HG02885 (cell line): ENCODE results near the gene CACTIN.
"Not testable (repeated sequence)": the region's sequence is repeated elsewhere in the genome, so short reads cannot be mapped to it uniquely, and the experiment has no call there.

ENCODE experiments used
- ATAC-seq: cut with Tn5 transposase; IDR thresholded peaks from one replicate; pipeline ENCODE4 v1.9.1; 2021; ENCODE audit warnings: mild to moderate bottlenecking; ENCODE audit not compliant: unreplicated experiment, poor library complexity

Gene CACTIN

DNA sequence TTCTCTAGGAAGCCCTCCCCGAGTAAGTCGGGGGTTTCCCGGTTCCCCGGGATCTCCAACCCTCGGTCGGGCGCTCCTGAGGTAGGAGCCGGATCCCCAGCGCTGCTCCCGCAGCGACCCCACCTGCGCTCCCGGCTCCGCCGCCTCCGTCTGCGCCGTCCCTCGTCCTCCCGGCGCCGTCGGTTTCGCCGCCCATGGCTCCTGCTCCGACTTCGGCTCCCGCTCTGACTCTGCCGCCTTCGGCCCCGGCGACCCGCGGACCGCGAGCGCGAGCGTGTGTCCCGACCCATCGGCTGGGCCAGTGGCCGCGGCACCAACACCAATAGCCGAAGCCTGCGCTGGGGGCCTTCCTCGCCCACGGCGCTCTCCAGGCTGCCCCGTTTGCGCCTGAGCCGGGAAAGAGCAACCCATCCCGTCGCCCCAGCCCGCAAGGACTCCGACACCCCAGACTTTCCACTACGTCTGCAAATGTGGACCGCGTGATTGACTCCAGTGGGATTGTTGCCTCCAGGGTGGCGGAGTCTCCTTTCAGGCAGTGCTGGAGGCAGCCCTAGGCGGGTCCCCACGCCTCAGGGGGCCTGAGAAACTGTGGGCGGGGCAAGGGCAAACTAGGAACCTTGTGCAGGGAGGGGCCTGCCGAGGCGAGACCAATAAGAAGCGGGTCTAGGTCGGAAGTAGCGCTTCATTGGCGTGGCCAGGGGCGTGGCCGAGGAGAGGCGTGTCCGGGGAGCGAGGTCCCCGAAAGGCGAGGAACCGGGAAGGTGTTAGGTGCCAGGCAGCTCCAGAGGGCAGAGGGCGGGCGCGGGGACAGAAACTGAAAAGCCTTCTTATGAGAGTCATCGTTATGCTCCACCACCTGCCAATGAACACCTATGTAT lies at the start of gene CACTIN:
CACTIN (minus strand) TSS at position 318 of the 878 bp plus-strand sequence; CDS start at position 290, 28 bp downstream.
- ATAC-seq: peak; percentile 93

- ATAC-seq: no peak
These were observed 48.4 kb upstream of the CACTIN start for GRCh38 chr19:3674784-3675543.

- no peak for ATAC-seq
These were observed 47.2 kb upstream of the CACTIN start for GRCh38 chr19:3673506-3674439.

- no peak for ATAC-seq
These were observed 46.4 kb upstream of the CACTIN start for GRCh38 chr19:3672993-3673392.

DNA sequence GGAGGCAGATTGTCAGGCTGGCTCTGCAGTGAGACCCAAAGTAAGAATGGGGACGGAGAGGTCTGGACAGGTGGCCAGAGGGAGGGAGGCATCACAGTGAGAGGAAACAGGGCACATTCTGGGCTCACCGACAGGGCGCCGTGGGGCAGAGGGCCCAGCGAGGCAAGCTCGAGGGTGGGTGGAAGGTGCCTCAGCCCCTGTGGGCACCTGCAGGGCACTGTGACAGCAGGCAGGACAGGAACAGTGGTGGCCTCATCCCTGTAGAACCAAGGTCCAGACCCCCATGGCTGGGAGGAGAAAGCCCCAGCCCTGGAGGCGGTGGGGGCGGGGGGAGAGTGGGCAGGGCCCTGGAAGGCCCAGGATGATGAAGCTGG lies 46.0 kb upstream of the CACTIN start:
- ATAC-seq: no peak

- ATAC-seq: no peak
These were observed 45.3 kb upstream of the CACTIN start for GRCh38 chr19:3671680-3672574.

DNA sequence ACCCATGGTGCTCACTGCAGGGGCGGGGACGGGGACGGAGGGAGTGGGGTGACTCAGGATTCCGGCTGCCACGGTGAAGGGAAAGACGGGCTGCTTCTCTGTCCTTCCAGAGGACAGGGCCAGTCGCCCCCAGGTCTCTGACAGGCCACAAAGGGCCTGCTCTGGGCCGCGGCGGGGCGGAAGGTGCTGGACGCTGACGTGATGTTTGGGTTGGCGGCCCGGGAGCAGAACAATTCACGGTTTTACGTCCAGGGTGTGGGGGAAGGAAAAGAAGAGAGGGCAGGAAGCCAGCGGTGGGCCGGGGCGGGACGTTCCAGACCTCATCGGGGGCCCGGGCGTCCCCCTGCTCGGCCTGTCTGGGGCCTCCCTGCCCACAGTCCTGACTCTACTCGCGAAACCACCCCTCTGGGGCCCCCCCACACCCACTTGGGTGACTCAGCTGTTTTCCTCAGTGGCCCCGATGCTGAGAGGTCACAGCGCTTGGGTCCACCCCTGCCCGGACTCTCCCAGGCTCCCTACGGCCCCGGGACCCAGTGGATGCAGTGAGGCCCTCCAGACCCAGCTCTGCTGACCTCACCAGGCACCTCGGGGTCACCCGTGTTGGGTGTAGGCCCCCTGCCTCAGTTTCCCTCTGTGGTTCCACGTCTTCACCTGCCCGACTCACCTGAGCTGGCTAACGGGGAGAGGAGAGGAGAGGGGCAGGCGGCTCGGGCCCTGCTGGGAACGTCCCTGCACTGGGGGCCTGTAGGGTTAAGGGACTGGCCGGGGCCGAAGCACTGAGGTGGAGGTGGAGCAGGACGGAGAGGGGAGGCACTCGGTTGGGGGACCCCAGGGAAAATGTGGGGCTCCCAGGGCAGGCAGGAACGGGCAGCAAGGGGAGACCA lies 44.4 kb upstream of the CACTIN start:
- no peak for ATAC-seq

DNA sequence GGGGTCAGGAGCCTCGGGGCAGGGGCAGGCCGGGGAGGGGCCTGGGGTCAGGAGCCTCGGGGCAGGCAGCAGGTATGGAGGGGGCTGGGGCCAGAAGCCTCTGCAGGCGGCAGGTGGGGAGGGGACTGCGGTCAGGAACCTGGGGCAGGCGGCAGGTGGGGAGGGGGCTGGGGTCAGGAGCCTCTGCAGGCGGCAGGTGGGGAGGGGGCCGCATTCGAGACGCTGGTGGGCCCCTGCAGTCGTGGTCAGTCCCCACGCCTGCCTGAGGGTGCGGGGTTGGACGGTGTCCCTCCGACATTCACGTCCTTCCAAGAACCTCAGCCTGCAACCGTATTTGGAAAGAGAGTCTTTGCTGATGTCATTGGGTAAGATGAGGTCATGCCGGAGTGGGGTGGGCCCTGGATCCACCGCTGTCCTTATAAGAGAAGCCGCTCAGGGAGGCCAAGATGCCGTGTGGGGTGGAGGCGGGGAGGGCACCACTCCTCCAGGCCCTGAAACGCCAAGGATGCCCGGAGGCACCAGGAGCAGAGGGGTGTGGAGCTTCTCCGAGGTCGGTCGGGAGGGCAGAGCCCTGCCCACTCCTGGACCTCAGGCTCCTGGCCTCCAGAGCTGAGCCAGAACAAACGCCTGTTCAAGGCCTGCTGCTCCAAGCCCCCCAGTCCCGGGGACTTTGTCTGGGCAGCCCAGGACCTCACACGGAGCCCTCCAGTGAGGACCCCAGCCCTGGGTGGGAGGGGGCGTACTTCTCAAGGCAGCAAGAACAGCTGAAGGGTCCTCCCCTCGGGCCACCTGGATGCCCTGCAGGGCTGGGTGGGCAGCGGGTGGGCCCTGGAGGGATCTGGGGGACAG lies 43.6 kb upstream of the CACTIN start:
- ATAC-seq: no peak

DNA sequence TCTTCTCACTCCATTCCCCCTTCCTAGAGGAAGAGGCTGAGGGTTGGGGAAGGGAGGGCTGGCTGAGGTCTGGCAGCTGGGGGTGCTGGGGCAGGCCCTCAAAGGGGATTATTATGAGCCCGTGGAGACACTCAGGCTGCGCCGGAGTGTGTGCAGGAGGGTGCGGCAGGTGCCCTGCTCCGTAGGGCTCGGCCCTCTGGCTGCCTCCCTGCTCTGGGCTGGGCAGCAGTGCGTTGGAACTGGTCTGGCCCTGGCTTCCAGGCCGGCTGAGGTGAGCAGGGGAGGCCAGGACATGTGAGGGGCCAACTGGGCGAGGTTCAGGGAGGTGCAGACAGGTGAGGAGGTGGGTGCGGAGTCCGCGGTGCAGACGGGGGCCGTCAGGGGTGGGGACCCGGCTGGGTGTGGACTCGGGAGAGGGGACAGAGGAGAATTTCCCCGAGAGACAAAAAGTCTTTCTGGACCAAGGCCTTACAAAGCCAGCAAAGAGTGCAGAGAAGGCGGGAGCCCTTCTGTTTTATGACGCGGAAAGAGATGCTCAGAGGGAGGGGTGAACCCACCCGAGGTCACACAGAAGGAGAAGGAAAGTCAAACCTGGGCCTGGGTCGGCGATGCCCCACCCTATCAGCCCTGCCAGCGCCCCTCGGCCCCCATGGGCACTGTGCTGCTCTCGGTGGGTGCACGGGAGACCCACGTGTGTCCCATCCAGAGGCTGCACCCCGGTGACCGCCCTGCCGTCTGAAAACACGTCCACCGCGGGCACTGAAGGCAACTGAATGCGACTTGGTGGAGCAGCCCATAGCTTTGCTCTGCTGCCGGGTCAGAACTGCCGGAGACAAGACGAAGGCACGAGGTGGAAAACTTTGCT lies 42.7 kb upstream of the CACTIN start:
- no peak for ATAC-seq

- no peak for ATAC-seq
These were observed 41.9 kb upstream of the CACTIN start for GRCh38 chr19:3668331-3669081.

- ATAC-seq: no peak
These were observed 41.2 kb upstream of the CACTIN start for GRCh38 chr19:3667766-3668165.

DNA sequence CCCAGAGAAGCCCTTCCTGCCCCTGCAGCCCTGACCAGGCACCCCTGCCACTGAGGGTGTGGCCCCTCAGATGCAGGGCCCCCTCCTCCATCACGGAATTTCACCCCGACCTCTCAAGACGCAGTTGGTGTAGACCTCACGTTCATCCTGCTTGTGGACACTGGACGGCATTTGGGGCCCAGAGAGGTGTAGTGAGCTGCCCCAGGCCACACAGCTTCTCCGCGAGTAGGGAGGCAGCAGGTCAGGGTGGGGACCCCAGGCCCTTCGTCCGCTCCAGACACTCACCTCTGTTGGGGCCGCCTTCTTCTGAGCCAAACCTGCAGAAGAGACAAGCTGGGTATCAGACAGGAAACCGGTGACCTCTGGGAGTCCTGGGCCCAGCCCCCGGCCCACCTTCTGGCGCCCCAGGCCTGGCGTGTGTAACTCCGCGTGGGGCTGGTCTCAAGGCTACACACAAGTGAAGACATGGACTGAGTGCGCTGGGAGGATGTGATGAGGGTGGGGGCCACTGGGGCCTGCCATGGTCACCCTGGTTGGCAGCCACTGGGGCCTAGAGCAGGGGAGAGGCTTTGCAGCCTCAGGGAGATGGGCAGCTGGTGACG lies 40.5 kb upstream of the CACTIN start:
- no peak for ATAC-seq

DNA sequence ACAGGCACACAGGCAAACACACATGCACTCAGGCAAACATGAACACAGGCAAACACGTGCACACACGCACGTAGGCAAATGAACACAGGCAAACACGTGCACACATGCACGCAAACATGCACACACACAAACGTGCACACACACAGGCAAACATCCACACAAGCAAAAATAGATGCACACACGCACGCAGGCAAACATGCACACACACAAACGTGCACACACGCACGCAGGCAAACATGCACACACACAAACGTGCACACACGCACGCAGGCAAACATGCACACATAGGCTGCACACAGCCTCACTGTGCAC lies 39.9 kb upstream of the CACTIN start:
- not testable (repeated sequence) for ATAC-seq

DNA sequence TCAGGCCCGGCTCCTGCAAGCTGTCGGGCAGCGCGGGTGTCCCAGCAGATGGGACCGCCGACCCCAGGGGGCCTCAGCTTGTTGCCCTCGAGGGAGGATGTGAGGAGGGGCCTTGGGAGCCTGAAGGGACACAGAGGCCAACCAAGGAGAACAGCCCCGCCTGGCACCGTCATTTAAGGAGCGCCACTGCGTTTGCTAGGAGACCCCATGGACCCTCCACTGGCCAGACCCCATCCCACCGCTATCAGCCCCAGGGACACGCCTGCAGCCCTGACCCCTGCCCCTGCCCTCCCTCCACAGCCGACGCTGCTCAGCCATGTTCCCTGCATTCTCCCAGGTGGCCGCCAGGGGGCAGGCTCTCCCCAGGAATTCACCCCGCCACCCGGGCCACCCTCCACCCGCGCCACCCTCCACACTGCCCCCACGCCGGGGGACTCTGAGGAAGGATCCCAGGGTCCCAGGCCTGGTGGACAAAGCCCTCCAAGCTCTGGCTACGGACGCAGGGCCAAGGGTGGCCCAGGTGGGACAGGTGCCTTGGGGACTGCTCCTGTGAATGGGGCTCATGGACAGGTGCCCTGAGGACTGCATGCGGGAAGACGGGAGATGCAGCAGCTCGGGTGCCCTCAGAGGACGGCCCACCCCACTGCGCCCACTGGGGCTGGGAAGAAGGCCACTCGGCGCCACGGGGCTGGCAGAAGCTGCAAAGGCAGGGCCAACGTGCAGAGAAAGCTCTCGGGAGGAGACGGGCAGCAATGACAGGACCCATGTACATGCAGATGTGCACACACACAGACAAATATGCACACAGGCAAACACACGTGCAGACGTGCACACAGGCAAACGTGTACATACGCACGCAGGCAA lies 39.3 kb upstream of the CACTIN start:
- ATAC-seq: no peak
